GM12801 (cell line): ENCODE measurements around the gene SREBF2.
A peak's percentile ranks its signal among the peaks of the same experiment; 100 is the strongest.

ENCODE experiments used
- TF ChIP-seq, protein P1 (sequence below): IDR thresholded peaks from one replicate; pipeline ENCODE4 v1.5.1; 2011; ENCODE audit warnings: control low read depth; ENCODE audit not compliant: insufficient read length; ENCODE audit errors: extremely low read depth

SREBF2 gene

DNA sequence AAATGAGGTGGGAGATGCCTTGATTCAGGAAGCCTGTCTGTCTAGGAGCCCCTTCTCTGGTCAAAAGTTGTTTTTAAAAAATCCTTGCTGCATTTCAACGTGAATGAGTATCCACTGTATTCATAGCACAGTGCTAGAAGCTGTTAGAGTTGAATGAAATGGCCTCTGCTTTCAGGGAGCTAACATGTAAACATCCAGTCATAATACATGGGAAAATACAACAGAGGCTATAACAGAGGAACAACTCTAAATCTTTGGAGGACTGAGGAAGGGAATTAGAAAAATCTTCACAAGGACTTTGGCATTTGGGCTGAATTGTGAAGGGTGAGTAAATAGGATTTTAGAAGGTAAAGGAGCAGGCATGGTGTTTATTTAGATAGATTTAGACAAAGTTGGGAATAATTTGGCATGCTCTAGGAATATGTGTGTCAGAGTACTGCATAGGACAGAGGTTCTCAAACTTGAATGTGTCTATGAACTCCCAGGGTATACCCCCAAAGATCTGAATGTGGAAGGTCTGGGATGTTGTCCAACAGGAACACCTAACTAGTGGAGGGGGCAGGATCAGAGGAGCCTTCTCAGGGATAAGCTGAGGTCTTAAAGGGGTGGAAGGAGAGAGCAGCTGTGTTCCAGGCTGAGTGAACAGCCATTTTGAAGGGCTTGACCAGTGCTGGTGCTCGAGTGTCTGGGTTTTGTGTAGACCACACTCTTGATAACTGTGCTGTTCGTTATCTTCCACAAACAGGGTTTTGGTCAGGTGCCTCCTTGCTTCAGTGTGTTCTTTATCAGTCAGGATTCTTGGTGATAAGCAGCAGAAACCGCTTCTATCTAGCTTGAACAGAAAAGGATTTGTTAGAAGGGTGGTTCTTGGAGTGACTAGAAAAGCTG is 12.7 kb downstream of the SREBF2 start:
- TF ChIP-seq, protein P1, sequence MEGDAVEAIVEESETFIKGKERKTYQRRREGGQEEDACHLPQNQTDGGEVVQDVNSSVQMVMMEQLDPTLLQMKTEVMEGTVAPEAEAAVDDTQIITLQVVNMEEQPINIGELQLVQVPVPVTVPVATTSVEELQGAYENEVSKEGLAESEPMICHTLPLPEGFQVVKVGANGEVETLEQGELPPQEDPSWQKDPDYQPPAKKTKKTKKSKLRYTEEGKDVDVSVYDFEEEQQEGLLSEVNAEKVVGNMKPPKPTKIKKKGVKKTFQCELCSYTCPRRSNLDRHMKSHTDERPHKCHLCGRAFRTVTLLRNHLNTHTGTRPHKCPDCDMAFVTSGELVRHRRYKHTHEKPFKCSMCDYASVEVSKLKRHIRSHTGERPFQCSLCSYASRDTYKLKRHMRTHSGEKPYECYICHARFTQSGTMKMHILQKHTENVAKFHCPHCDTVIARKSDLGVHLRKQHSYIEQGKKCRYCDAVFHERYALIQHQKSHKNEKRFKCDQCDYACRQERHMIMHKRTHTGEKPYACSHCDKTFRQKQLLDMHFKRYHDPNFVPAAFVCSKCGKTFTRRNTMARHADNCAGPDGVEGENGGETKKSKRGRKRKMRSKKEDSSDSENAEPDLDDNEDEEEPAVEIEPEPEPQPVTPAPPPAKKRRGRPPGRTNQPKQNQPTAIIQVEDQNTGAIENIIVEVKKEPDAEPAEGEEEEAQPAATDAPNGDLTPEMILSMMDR = no peak

GRCh38 chr22:41846268-41846987 is 13.5 kb downstream of the SREBF2 start:
- TF ChIP-seq, protein P1 = no peak

- TF ChIP-seq, protein P1 = no peak
Observed at GRCh38 chr22:41847300-41847699, 14.4 kb downstream of the SREBF2 start.

DNA sequence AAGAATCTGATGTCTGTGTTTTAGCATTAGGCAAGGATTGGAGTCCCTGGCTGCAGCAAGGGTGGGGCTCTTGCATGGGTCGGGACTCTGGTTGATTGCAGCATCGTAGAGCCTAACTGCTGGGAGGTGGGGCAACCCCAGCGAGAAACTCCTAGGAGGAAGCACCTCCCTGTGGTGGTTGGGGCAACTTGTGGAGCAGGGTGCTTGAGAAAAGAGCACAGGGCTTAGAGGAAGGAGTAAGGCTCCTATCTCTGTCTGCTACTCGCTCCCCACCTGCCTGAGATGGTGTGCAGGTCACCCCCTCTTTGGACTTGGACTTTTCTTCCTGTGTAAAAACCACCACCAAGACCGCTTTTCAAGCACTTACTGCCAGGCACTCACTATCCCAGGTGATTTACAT is 15.6 kb downstream of the SREBF2 start:
- TF ChIP-seq, protein P1 = no peak

DNA sequence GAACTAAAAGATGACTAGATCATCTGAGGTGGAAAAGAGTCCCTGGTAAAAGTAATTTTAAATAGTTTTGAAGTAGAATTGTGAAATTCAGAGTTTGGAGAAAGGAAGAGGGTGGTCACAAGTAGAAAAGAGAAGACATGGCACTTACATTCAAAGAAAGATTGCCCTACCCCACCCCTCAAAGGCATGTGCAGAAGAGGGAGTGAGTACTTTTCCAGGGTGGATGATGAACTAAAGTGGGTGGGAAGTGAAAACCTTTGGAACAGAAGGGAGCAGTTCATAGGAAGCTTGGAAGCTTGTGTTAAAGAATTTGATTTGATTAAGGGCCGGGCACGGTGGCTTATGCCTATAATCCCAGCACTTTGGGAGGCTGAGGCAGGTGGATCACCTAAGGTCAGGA is 23.6 kb downstream of the SREBF2 start:
- TF ChIP-seq, protein P1 = no peak

DNA sequence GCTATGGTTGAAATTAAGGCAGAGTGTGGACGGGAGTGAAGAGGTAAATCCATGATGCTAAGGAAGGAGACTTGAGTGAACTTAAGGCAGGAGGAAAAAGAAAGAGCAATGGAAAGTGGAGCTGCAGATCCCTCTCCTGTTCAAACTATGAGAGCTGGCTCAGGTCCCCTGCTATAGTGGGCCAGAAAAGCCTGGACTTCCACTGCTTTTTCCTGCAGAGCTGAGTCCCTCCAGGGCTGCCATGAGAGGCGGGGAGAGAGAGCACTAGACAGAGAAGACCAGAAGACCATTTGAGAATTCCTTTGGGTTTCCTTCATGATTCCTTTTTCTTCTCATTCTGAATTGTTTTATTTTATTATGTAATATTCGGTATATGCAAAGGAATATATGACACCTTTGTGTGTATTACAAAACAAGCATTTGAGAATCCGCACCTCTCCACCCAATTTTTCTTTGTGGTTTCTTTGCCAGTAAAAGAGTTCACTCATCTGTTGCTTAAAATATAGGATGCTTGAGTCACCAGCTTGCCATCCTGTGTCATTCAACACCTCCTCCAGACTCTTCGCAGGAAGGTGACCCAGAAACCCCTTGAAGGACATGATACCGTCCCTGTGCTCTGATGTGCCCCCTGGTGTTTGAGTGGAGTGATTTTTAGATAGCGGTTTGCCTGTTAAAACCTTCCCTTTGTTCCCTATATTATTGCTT is 24.4 kb downstream of the SREBF2 start:
- TF ChIP-seq, protein P1 = peak; percentile 30

GRCh38 chr22:41857860-41858199 is 24.9 kb downstream of the SREBF2 start:
- TF ChIP-seq, protein P1 = no peak
